Peyer's patch (tissue), 4 donors: ENCODE results near the gene DCXR. TPM values are rescaled to one million over a fixed set of nuclear protein-coding genes. Genes with fewer than 3 reads are reported as not detected.

Experiments used
- DNase-seq, 3 donors: peaks; one replicate each; pipeline ENCODE4 v3.0.0-alpha.2; 2017 to 2019
- H3K27ac ChIP-seq, 4 donors: fragments of 200-600 bp; sonication (generic); one replicate each; pipeline ENCODE4 v1.5.1; 2016 to 2019
- H3K27me3 ChIP-seq, 2 donors: fragments of 200-600 bp; sonication (generic); one replicate each; pipeline ENCODE4 v1.5.1; 2019
- H3K36me3 ChIP-seq, 3 donors: fragments of 200-600 bp; sonication (generic); one replicate each; pipeline ENCODE4 v1.5.1; 2016 to 2019
- H3K4me1 ChIP-seq, 4 donors: fragments of 200-600 bp; sonication (generic); one replicate each; pipeline ENCODE4 v1.5.1; 2016 to 2019
- H3K4me3 ChIP-seq, 4 donors: fragments of 200-600 bp; sonication (generic); 1 replicate in 3 of 4; 2 replicates in 1 of 4; pipeline ENCODE4 v1.5.1; 2016 to 2019; ENCODE audit warnings: mild to moderate bottlenecking in 1 of 4
- H3K9me3 ChIP-seq, 4 donors: fragments of 200-600 bp; sonication (generic); one replicate each; pipeline ENCODE4 v1.5.1; 2016 to 2019; ENCODE audit warnings: mild to moderate bottlenecking in 1 of 4
- CTCF ChIP-seq, 6 experiments: fragments of 450-650 bp in 4 of 6; fragments of 200-600 bp in 2 of 6; sonication (generic) in 1 of 6; IDR thresholded peaks; one replicate each; pipeline ENCODE4 v1.5.1; 2017 to 2019; ENCODE audit warnings: antibody characterized with exemption in 6 of 6, mild to moderate bottlenecking in 3 of 6, moderate library complexity in 1 of 6
- POLR2A ChIP-seq, 2 donors: fragments of 450-650 bp; IDR thresholded peaks; one replicate each; pipeline ENCODE4 v1.5.1; 2017; ENCODE audit warnings: antibody characterized with exemption in 2 of 2, mild to moderate bottlenecking in 2 of 2, moderate library complexity in 2 of 2
- total RNA-seq, 4 donors: library from RNA; depleted of rRNA; stranded (reverse); fragments of >200 nt; gene quantifications; one replicate each; pipeline ENCODE4 v1.1.0, GENCODE V29; 2016

DCXR gene
- total RNA-seq, 4 donors from 2014 or later = 68.5 to 104 (median 86.8) TPM

GRCh38 chr17:82036634-82037091 lies 834 bp downstream of the DCXR start:
- TF ChIP-seq POLR2A (IDR thresholded peaks at IDR 0.05) (no peak), CTCF (IDR thresholded peaks at IDR 0.05) (no peak)
- H3K4me1 ChIP-seq = peaks cover 0 to 23% (median 16%) of the 10 kb centered on the region in 4 donors
- DNase-seq = no peak

GRCh38 chr17:82035956-82036633 lies 1.4 kb downstream of the DCXR start:
- DNase-seq = no peak
- no peak for TF ChIP-seq CTCF (IDR thresholded peaks at IDR 0.05)
- TF ChIP-seq POLR2A (IDR thresholded peaks at IDR 0.05) = no peak
- Histone ChIP-seq H3K4me3 (peak overlapping the region; percentile 60 to 85 (median 74)), H3K27me3 (no peaks in the 10 kb centered on the region), H3K36me3 (no peaks in the 10 kb centered on the region), H3K9me3 (no peaks in the 10 kb centered on the region), H3K27ac (peak overlapping the region in 2 of 4 donors; percentile 94 to 99), H3K4me1 (peaks cover 0 to 23% (median 16%) of the 10 kb centered on the region in 4 donors)

More at GRCh38 chr17:82036634-82037091, 834 bp downstream of the DCXR start:
- H3K36me3 ChIP-seq = no peaks in the 10 kb centered on the region
- no peaks in the 10 kb centered on the region for H3K27me3 ChIP-seq
- H3K4me3 ChIP-seq = peak overlapping the region; percentile 60 to 85 (median 74)
- peak overlapping the region; percentile 93 to 100 (median 96) for H3K27ac ChIP-seq
- no peaks in the 10 kb centered on the region for H3K9me3 ChIP-seq

- no peak for DNase-seq
- TF ChIP-seq POLR2A (IDR thresholded peaks at IDR 0.05) = no peak
- TF ChIP-seq CTCF (IDR thresholded peaks at IDR 0.05) = no peak
- Histone ChIP-seq H3K27ac (no peak overlapping the region), H3K27me3 (no peaks in the 10 kb centered on the region), H3K4me3 (no peak overlapping the region), H3K36me3 (no peaks in the 10 kb centered on the region), H3K4me1 (peaks cover 0 to 25% (median 17%) of the 10 kb centered on the region in 4 donors), H3K9me3 (no peaks in the 10 kb centered on the region)
Observed at GRCh38 chr17:82035488-82035887, 2.0 kb downstream of the DCXR start.

- H3K4me1 ChIP-seq = peaks cover 0 to 32% (median 23%) of the 10 kb centered on the region in 4 donors
- no peaks in the 10 kb centered on the region for H3K27me3 ChIP-seq
- TF ChIP-seq CTCF (IDR thresholded peaks at IDR 0.05) = no peak
- TF ChIP-seq POLR2A (IDR thresholded peaks at IDR 0.05) = no peak
- no peak overlapping the region for H3K4me3 ChIP-seq
- H3K27ac ChIP-seq = no peak overlapping the region
- no peaks in the 10 kb centered on the region for H3K36me3 ChIP-seq
- H3K9me3 ChIP-seq = no peaks in the 10 kb centered on the region
- DNase-seq = no peak
Observed at GRCh38 chr17:82034371-82035011, 3.0 kb downstream of the DCXR start.

- TF ChIP-seq POLR2A (IDR thresholded peaks at IDR 0.05) (no peak), CTCF (IDR thresholded peaks at IDR 0.05) (no peak)
- Histone ChIP-seq H3K36me3 (no peaks in the 10 kb centered on the region), H3K4me3 (no peak overlapping the region), H3K9me3 (no peaks in the 10 kb centered on the region), H3K27ac (no peak overlapping the region), H3K4me1 (peaks cover 0 to 32% (median 23%) of the 10 kb centered on the region in 4 donors), H3K27me3 (no peaks in the 10 kb centered on the region)
- no peak for DNase-seq
Observed at GRCh38 chr17:82033359-82034085, 4.0 kb downstream of the DCXR start.
